Measurements from ENCODE around the gene IL3. TPM values are rescaled to one million over a fixed set of nuclear protein-coding genes. Genes with fewer than 3 reads are reported as not detected.

The IL3 gene
- total RNA-seq, 1 experiment from 2014 or later = not detected

DNA sequence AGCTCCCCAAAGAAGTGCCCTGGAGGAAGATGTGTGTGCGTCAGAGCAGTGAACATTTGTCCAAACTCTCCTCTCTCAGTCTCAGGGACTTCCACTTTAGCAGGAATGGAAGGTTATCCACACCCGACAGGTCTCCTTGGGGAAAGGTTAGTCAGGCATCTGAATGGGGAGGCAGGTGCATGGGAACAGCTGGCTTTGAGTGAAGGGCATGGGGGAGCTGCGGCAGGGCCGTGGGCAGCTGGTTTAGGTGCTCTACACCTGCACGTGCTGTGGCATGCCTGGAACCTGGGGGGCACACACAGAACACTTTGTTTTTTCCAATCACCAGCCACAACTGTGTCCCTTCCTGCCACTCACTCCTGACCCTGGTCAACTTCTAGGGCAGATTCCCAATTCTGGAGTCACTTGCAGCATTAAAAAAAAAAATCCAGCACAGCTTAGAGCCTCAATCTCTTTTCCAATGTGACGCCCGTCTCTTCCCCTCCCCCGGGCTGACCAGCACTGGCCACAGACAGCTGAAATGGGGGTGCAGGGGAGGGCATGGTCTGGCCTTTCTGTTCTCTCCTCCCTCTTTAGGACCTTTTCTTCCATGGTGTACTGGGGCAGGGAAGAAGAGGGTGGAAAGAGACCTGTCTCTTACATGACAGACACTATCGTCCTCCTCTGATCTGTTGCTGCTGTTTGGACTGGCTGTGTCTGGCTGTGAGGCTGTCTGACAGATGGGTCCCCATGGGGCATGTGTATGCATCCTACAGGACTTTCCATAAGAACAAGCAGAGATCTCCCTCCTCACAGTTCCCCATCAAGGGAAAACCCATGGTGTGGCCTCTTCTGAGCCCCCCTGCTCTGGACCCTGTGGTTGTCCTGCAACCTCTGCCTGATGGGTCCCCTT lies 9.5 kb upstream of the IL3 start:
- H3K4me3 ChIP-seq (ENCODE audit: low read depth in 2 of 2, low read length in 2 of 2) = no peak overlapping the region
- H3K9me3 ChIP-seq (ENCODE audit: control insufficient read depth, insufficient read depth, low read depth, low read length) = no peaks in the 10 kb centered on the region
- no peak for DNase-seq (ENCODE audit: low read depth, low spot score)
- H3K4me1 ChIP-seq (ENCODE audit: control insufficient read depth, insufficient read depth, low read length) = no peaks in the 10 kb centered on the region
- ChIA-PET CTCF (interaction anchor here (0.5 kb wide), 1 partner anchor 517 kb away, joined by 3 read pairs; no protein-coding TSS in a partner anchor), POLR2A (no interaction called here)
- no peak for ATAC-seq
- H3K36me3 ChIP-seq (ENCODE audit: control insufficient read depth, insufficient read depth, low read length) = no peaks in the 10 kb centered on the region
- H3K27ac ChIP-seq (ENCODE audit: low read length) = no peak overlapping the region
- TF ChIP-seq, protein P1, sequence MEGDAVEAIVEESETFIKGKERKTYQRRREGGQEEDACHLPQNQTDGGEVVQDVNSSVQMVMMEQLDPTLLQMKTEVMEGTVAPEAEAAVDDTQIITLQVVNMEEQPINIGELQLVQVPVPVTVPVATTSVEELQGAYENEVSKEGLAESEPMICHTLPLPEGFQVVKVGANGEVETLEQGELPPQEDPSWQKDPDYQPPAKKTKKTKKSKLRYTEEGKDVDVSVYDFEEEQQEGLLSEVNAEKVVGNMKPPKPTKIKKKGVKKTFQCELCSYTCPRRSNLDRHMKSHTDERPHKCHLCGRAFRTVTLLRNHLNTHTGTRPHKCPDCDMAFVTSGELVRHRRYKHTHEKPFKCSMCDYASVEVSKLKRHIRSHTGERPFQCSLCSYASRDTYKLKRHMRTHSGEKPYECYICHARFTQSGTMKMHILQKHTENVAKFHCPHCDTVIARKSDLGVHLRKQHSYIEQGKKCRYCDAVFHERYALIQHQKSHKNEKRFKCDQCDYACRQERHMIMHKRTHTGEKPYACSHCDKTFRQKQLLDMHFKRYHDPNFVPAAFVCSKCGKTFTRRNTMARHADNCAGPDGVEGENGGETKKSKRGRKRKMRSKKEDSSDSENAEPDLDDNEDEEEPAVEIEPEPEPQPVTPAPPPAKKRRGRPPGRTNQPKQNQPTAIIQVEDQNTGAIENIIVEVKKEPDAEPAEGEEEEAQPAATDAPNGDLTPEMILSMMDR (IDR thresholded peaks at IDR 0.05) = no peak
- TF ChIP-seq, protein P2, sequence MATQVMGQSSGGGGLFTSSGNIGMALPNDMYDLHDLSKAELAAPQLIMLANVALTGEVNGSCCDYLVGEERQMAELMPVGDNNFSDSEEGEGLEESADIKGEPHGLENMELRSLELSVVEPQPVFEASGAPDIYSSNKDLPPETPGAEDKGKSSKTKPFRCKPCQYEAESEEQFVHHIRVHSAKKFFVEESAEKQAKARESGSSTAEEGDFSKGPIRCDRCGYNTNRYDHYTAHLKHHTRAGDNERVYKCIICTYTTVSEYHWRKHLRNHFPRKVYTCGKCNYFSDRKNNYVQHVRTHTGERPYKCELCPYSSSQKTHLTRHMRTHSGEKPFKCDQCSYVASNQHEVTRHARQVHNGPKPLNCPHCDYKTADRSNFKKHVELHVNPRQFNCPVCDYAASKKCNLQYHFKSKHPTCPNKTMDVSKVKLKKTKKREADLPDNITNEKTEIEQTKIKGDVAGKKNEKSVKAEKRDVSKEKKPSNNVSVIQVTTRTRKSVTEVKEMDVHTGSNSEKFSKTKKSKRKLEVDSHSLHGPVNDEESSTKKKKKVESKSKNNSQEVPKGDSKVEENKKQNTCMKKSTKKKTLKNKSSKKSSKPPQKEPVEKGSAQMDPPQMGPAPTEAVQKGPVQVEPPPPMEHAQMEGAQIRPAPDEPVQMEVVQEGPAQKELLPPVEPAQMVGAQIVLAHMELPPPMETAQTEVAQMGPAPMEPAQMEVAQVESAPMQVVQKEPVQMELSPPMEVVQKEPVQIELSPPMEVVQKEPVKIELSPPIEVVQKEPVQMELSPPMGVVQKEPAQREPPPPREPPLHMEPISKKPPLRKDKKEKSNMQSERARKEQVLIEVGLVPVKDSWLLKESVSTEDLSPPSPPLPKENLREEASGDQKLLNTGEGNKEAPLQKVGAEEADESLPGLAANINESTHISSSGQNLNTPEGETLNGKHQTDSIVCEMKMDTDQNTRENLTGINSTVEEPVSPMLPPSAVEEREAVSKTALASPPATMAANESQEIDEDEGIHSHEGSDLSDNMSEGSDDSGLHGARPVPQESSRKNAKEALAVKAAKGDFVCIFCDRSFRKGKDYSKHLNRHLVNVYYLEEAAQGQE (IDR thresholded peaks at IDR 0.05; ENCODE audit: insufficient read depth in 1 of 2, low read depth in 2 of 2, low read length in 1 of 2) = no peak
- TF ChIP-seq SIN3A (IDR thresholded peaks at IDR 0.05; ENCODE audit: borderline replicate concordance, insufficient read depth, low read depth, low read length) (no peak), POLR2AphosphoS5 (IDR thresholded peaks at IDR 0.05; ENCODE audit: low read depth, low read length) (no peak), TCF7L2 (IDR thresholded peaks at IDR 0.05; ENCODE audit: low read depth, low read length) (no peak)
- intact Hi-C loops (cut with micrococcal nuclease; ENCODE audit: unreplicated experiment) (no loop called here), in situ Hi-C loops (cut with HindIII; ENCODE audit: low pct_unique_long_range_greater_than_20kb, low sequenced_read_pairs) (no loop called here)
- H3K27me3 ChIP-seq (ENCODE audit: control insufficient read depth, insufficient read depth, low read length) = no peaks in the 10 kb centered on the region
- BruUV-seq (replicated peaks) = no TSS peak

DNA sequence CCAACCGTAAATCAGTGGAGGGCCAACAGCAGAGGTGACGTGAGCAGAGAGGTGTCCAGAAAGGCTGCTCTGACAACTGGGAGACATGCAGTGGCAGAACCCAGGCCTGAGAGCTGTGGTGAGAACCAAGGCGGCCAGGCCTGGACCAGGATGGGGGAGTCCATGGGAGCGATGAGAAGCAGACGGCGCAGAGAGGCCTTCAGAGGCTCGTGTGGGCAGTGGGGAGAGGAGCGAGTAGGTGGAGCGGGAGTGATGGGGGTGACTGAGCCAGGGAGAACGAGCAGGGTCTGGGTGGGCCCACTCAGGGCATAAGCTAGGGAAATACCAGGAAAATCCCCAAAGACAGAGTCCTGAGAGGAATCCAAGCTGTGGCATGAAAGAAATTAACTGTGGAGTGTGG lies 7.9 kb upstream of the IL3 start:
- H3K36me3 ChIP-seq (ENCODE audit: control insufficient read depth, insufficient read depth, low read length) = no peaks in the 10 kb centered on the region
- in situ Hi-C loops (cut with HindIII; ENCODE audit: low pct_unique_long_range_greater_than_20kb, low sequenced_read_pairs) = no loop called here
- H3K9me3 ChIP-seq (ENCODE audit: control insufficient read depth, insufficient read depth, low read depth, low read length) = no peaks in the 10 kb centered on the region
- DNase-seq (ENCODE audit: low read depth, low spot score) = no peak
- intact Hi-C loops (cut with micrococcal nuclease; ENCODE audit: unreplicated experiment) = no loop called here
- H3K4me3 ChIP-seq (ENCODE audit: low read depth in 2 of 2, low read length in 2 of 2) = no peak overlapping the region
- TF ChIP-seq TCF7L2 (IDR thresholded peaks at IDR 0.05; ENCODE audit: low read depth, low read length) = no peak
- TF ChIP-seq, protein P1 (IDR thresholded peaks at IDR 0.05) = no peak
- TF ChIP-seq POLR2AphosphoS5 (IDR thresholded peaks at IDR 0.05; ENCODE audit: low read depth, low read length) = no peak
- TF ChIP-seq, protein P2 (IDR thresholded peaks at IDR 0.05; ENCODE audit: insufficient read depth in 1 of 2, low read depth in 2 of 2, low read length in 1 of 2) = no peak
- no peak for TF ChIP-seq SIN3A (IDR thresholded peaks at IDR 0.05; ENCODE audit: borderline replicate concordance, insufficient read depth, low read depth, low read length)
- no peak overlapping the region for H3K27ac ChIP-seq (ENCODE audit: low read length)
- no TSS peak for BruUV-seq (replicated peaks)
- POLR2A ChIA-PET = no interaction called here
- CTCF ChIA-PET = no interaction called here
- no peaks in the 10 kb centered on the region for H3K27me3 ChIP-seq (ENCODE audit: control insufficient read depth, insufficient read depth, low read length)
- ATAC-seq = no peak
- H3K4me1 ChIP-seq (ENCODE audit: control insufficient read depth, insufficient read depth, low read length) = no peaks in the 10 kb centered on the region

Data from Panc1 (cell line).